22Rv1 (cell line): ENCODE measurements around the gene CCNT2.
"Not testable (repeated sequence)": the region's sequence is repeated elsewhere in the genome, so short reads cannot be mapped to it uniquely, and the experiment has no call there.

Experiments
- ZFX ChIP-seq: fragments of 450-650 bp; IDR thresholded peaks from 2 replicates; pipeline ENCODE4 v1.6.1; 2017; ENCODE audit warnings: antibody characterized with exemption, borderline replicate concordance
- TF ChIP-seq, protein P1 (sequence below): fragments of 450-650 bp; IDR thresholded peaks from 2 replicates; pipeline ENCODE4 v1.5.1; 2017; ENCODE audit warnings: mild to moderate bottlenecking

DNA sequence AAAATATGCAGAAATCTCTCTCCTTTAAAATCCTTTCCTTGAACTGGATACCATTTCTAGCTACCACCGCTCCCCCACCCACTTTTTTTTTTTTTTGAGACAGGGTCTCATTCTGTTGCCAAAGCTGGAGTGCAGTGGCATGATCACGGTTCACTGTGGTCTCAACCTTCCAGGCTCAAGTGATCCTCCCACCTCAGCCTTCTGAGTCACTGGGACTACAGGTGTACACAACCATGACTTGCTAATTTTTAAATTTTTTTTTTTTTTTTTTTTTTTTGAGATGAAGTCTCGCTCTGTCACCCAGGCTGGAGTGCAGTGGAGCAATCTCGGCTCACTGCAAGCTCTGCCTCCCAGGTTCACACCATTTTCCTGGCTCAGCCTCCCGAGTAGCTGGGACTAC is 58.5 kb downstream of the CCNT2 start:
- TF ChIP-seq, protein P1, sequence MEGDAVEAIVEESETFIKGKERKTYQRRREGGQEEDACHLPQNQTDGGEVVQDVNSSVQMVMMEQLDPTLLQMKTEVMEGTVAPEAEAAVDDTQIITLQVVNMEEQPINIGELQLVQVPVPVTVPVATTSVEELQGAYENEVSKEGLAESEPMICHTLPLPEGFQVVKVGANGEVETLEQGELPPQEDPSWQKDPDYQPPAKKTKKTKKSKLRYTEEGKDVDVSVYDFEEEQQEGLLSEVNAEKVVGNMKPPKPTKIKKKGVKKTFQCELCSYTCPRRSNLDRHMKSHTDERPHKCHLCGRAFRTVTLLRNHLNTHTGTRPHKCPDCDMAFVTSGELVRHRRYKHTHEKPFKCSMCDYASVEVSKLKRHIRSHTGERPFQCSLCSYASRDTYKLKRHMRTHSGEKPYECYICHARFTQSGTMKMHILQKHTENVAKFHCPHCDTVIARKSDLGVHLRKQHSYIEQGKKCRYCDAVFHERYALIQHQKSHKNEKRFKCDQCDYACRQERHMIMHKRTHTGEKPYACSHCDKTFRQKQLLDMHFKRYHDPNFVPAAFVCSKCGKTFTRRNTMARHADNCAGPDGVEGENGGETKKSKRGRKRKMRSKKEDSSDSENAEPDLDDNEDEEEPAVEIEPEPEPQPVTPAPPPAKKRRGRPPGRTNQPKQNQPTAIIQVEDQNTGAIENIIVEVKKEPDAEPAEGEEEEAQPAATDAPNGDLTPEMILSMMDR, result not testable (repeated sequence)
- not testable (repeated sequence) for TF ChIP-seq ZFX
